Measurements from ENCODE around the gene MPC1.
"Not testable (repeated sequence)": the region's sequence is repeated elsewhere in the genome, so short reads cannot be mapped to it uniquely, and the experiment has no call there.

Gene MPC1

DNA sequence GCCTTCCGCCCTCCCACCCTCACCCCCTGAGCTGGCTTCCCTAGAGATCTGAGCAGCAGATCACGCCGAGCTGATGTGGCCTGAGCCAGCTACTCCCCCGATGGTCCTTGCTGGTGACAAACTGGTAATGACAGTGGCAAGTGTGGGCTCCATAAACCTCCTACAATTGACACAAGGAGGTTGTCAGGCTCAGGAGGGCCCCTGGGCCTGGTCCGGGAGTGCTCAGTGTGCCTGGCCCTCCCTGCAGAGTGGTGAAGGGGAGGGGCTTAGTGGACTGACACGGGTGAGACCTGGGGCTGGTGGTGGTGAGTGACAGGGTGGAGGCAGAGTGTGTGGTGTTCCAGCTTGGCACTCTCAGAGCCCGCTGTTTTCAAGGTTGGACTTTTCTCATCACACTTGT, 22.6 kb upstream of the MPC1 start:
- DNase-seq = no peak

DNA sequence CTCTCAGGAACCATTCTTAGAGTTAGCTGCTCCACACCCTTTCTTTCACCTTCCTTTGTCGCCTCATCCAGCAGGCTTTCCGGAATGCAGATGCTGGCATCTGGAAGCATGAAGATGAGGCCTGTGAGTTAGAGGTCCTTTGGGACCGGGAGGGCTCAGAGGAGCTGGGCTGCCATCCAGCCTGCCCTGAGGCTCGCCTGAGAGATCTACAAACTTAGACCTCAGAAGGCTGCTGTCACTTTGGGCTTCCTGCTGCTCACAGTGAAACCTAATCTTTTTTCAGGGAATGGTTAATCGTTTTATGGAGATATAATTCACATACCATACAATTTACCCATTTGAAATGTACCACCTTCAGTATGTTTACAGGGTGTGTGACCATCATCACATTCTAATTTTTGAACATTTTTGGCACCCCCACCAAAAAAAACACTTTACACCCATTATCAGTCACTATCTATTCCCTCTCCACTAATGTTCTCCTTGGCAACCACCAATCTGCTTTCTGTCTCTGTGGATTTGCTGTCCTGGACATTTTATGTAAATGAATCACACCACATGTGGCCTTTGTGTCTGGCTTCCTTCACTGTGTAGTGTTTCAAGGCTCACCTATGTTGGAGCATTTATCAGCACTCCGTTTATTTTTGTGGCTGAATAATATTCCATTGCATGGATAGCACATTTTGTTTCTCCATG, 20.0 kb upstream of the MPC1 start:
- DNase-seq = no peak

DNA sequence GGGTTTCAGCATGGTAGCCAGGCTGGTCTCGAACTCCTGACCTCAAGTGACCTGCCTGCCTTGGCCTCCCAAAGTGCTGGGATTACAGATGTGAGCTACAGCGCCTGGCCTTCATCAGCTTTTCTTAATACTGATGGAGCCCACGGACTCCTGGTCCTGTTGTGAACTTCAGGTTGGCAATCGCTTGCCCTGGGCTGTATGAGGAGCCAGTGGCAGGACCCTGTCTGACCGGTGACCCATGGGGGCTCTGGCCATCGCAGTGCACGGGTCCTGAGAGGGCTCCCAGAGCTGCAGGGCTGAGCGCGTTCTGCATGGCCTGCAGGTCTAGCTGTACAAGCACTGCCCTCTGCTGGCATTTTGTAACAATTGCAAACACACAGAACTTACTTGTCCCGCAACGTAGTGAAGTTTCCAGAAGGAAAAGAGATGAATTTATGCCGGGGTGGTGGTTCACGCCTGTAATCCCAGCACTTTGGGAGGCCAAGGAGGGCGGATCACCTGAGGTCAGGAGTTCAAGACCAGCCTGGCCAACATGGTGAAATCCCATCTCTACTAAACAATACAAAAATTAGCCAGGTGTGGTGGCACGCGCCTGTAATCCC, 18.0 kb upstream of the MPC1 start:
- DNase-seq = peak; percentile 30

DNA sequence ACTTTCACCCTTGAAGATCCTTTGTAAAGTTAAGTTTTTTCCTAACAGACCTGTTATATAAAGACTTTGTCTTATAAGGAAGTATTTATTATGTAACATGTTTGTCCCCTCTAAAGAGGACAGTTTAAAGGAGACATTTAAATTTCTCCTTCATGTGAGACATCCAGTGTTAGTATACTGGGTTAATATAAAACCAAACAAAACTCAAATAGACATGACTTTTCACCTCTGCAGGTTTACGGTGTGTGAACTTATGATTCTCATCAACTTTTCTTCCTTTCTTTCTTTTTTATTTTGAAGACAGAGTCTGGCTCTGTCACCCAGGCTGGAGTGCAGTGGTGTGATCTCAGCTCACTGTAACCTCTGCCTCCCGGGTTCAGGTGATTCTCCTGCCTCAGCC, 17.4 kb upstream of the MPC1 start:
- no peak for DNase-seq

DNA sequence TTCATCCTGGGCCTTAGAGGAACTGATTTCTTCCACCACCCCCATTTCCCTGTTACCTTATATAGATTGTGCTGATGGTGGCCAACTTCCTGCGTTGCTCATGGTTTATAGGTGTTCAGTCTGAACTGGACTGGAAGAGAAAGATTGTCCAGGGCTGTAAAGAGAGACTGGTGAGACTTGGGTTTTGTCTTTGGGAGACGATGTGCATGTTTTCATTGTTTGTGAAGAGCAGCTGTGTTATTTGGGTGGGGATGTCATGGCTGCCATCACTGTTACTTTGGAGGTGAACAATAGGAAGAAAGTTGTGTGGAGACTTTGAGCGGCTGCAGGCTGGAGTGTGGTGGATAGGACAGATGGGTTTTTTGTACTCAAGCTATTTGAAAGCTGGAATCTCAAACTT, 15.6 kb upstream of the MPC1 start:
- no peak for DNase-seq

DNA sequence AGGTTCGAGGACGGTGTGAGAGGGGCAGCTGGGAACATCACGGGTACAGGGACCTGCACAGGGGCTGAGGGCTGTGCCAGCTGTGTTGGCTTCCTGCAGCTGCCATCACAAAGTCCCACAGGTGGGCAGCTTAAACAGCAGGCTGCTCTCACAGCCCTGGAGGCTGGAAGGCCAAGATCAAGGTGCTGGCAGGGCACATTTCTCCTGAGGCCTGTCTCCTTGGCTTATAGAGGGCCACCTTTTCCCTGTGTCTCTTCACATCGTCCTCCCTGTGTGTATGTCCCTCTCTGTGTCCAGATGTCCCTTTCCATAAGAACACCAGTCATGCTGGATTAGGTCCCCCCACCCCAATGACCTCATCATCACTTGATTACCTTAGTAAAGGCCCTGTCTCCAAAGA, 15.1 kb upstream of the MPC1 start:
- no peak for DNase-seq

DNA sequence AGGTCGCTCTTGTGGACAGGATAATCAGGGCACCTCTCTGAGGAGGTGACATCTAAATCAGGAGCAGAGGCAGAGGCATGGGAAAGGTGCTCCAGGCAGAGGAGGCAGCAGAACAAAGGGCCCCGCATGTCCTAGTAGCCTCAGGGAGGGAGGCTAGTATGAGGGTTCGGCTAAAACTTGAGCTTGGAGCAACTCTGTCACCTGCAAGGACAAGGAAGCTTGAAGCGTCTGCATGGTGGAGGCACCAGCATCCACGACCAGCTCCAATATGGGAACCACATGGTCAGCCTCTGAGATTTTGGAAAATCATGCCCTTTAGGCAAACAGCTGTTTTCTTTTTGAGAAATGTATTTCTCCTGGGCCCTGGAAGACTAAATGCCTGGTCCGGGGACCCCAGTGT, 13.0 kb upstream of the MPC1 start:
- no peak for DNase-seq

DNA sequence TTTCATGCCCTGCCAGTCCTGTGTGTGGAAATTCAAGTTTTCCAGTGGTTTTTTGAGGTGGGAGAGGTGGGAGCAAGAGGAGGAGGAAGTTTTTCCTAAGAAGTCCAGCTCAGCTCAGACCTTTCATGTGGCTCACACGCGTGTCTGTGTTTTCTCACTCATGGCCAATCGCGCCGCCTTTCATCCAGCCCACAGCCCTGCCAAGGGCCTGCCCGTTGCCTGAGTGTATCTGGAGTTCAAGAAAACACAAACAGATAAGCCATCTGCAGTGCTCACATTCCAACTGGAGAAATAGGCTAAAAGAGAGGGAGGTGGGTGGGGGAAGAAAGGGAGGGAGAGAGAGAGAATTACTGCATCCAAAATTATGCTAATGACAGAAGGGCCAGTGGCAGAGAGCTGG, 12.6 kb upstream of the MPC1 start:
- DNase-seq = no peak

DNA sequence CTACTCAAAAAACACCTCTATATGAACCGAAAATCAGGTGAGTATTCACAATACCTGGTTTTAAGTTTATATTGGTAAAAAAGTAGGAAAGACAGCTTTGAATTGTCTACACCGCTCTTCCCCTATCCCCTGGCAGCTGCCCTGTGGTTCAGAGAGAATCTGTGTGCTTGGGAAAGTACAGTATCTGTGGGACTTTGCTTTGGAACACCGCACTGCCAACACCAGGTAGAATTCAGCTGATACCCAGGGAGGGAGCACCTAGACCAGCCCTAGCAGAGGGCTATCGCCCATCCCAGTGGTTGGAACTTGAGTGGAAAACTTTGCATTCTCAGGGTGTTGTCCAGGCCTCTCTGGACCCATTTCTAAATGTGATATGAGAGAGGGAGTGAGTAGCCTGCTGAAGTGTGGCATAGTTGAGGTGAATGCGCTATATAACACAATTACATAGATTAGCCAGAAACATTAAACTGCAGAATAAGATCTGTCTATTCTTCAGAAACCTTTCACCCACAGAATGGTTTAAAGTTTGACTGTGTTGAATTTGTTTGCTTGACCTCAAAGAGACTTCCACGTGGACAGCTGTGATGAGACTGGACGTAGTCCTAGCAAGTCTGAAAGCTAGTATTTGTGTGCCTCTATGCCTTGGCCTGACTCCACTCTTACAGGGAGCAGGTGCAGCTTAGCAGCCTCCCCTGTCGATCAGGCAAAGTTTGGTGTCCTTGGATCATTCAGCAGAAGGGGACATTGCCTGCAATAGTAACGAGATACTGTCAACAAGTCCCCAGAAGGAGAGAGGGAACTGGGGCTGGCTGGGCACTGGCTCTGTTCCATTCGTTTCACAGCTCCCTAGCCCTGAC, 11.5 kb upstream of the MPC1 start:
- no peak for DNase-seq

DNA sequence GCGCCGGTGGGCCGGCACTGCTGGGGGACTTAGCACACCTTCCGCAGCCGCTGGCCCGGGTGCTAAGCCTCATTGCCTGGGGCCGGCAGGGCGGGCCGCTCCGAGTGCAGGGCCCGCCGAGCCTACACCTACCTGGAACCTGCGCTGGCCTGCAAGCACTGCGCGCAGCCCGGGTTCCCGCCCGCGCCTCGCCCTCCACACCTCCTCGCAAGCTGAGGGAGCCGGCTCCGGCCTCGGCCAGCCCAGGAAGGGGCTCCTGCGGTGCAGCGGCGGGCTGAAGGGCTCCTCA, 10.7 kb upstream of the MPC1 start:
- DNase-seq = no peak

DNA sequence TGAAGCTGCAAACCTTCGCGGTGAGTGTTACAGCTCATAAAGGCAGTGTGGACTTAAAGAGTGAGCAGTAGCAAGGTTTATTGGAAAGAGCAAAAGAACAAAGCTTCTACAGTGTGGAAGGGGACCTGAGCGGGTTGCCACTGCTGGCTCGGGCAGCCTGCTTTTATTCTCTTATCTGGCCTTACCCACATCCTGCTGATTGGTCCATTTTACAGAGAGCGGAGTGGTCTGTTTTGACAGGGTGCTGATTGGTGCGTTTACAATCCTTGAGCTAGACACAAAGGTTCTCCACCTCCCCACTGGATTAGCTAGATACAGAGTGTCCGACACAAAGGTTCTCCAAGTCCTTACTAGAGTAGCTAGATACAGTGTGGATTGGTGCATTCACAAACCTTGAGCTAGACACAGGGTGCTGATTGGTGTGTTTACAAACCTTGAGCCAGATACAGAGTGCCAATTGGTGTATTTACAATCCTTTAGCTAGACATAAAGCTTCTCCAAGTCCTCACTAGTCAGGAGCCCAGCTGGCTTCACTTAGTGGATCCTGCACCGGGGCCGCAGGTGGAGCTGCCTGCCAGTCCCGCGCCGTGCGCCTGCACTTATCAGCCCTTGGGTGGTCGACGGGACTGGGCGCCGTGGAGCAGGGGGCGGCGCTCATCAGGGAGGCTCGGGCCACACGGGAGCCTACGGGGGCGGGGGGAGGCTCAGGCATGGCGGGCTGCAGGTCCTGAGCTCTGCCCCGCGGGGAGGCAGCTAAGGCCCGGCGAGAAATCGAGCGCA, 10.2 kb upstream of the MPC1 start:
- DNase-seq = not testable (repeated sequence)

DNA sequence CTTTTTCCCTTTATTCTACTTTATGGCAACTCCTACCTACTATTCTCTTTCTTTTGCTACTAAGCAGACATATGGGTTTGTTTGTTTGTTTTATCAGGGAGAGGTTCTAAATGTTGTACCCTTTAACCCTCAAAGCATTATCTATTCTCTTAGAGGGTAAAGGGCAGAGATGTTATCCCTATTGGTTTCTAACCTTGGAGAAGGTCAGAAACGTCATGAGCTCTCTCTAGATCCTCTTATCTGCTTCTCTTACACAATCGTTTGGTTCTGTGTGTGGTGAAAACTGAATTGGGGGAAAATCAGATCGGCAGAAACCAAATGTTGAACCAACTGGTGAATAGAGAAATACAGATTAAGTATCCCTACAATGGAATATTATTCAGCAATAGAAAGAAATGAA, 6.4 kb upstream of the MPC1 start:
- no peak for DNase-seq

DNA sequence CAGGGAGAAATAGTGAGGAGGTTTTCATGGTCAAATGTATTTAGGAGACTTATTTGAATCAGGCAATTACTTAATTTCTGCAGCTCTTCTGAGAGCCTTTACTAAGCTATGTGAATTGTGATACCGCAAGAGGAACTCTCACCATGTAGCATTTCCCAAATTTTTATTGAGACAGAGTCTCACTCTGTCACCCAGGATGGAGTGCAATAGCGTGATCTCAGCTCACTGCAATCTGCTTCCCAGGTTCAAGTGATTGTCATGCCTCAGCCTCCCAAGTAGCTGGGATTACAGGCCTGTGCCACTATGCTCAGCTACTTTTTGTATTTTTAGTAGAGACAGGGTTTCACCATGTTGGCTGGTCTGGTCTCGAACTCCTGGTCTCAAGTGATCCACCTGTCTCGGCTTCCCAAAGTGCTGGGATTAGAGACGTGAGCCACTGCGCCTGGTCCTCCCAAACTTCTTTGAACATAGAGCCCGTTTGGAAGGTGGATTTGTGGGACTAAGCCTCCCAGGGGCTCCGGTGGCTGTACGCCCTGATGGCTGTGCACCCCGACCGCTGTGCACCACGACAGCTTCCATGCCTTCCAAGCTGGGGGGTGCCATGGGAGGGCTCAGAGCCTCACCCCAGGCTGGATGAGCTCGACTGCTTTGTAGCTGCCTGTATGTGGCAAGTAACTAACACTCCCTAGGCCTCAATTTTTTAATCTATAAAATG, 5.7 kb upstream of the MPC1 start:
- DNase-seq = no peak

DNA sequence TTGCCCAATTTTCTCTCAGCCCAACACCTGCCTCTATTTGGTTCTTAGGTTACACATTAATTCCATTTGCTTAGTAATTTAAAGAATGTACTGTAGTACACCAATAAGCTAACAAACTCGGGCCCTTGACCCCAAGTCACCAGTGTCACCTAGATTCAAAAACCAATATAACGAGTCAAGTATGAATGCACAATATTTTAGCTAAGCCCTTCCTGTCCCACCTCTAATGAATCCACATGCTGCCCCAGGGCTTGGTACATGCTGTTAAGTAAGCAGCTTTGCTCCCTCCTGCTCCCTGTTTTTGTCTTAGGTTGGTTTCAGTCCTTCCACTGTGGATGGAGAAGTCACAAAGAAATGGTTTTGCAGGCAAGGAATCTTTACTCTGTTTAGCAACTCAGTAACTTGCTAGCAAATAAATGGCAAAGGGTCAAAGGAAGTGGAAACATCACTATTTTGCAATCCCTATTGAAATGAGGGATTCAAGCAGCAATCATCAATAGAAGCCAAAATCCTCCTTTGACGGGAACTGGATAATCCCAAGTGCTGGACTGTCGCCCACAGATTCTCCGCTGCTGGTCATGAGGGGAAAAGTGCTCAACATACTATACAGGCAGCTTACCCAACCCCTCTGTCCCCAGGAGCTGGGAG, 5.0 kb upstream of the MPC1 start:
- no peak for DNase-seq

DNA sequence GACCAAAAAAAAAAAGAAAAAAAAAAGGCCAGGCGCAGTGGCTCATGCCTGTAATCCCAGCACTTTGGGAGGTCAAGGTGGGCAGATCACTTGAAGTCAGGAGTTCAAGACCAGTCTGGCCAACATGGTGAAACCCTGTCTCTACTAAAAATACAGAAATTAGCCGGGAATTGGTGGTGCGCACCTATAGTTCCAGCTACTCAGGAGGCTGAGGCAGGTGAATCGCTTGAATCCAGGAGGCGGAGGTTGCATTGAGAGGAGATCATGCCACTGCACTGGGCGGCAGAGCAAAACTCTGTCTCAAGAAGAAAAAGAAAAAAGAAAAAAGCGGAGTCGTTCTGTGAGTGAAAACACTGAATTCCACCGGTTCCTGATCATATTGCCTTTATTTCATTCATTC, 4.4 kb upstream of the MPC1 start:
- DNase-seq = not testable (repeated sequence)

DNA sequence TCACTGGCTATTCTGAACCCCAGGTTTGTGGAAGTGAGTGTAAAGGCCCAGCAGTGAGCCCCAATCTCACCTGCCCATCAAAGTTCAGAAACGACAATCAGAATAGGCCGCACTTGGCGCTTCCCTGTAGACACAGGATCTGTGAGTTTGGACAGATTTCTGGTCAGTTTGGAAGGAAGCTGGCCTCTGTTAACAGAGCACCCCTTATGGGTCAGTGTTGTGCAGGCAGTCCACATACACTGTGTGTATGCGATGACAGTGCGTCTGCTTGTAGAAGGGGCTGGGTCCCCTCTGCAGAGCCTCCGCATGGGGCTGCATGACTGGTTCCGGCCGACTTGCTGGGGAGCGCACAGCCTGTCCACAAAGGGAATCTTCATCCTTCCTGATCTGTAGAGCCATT, 3.4 kb upstream of the MPC1 start:
- no peak for DNase-seq

DNA sequence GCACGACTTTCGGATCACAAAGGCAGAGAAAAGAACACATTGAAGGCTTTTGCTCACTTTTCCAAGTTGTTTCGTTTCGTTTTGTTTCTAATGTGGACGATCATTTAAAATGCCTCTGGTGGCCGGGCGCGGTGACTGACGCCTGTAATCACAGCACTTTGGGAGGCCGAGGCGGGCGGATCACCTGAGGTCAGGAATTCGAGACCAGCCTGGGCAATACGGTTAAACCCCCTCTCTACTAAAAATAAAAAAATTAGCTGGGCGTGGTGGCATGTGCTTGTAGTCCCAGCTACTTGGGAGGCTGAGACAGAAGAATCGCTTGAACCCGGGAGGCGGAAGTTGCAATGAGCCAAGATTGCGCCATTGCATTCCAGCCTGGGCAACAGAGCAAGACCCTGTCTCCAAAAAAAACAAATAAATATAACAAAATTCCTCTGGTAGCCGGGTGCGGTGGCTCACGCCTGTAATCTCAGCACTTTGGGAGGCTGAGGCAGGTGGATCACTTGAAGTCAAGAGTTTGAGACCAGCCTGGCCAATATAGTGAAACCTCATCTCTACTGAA, 1.1 kb upstream of the MPC1 start:
- peak; percentile 14 for DNase-seq

DNA sequence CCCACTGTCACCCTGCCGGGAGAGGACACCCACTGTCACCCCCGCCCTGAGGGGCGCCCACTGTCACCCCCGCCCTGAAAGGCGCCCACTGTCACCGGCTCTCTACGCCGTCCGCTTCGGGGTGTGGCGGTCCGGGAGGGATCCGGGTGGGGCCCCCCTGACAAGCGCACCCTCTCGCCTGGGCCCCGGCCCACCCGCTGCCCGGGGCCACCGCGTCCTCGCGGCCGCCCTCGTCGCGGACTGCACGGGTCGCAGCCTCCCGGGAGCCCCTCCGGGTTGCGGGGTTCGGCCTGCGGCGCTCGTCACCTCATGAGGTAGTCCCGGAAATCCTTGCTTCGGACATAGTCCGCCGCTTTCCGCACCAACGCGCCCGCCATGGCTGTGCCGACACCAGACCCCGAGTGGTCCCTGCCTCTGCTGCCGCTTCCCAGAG, 224 bp downstream of the MPC1 start:
- peak; percentile 3 for DNase-seq

DNA sequence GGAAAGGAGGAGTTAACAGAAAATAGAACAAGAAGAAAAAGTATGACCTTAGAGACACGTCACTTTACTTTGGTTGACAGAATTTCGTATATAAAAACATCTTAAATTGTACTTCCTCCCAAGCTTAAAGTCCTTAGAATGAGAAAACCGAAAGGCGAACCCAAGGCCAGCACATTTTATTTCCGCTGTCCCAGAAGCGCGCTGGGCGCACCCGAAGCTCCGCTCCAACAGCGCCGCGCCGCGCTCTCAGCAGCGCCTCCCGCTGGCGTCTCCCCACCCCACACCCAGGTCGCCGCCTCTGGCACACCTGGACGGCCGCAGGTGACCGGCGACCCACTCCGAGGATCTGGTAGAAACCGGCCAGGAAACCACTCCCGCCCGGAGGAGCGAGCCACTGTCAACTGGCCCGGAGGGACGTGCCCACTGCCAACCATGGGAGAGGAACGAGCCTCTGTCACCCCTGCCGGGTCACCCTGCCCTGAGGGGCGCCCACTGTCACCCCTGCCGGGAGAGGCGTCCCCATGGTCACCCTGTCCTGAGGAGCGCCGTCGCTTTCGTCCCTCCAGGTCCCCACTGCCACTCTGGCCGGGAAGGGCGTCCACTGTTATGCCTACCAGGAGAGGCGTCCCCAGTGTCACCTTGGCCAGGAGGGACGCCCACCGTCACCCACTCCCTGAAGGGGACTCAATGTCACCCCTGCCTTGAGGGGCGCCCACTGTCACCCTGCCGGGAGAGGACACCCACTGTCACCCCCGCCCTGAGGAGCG, 824 bp downstream of the MPC1 start:
- peak; percentile 48 for DNase-seq

DNA sequence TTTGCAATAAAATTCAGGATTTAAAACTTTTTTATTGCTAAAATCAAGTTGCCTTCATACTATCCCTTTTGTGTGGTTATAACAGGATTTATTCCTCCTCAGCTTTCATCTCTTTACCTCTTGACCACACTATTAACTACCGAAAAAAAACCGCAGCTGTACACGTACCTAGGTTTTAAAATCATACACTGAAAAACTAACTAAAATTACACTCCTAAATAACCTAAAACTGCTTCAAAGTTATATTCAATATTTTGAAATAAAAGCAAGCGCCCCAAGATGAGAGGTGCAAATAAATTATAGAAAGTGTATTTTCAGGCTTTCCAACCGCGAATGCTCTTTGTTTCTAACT, 1.4 kb downstream of the MPC1 start:
- DNase-seq = no peak

DNA sequence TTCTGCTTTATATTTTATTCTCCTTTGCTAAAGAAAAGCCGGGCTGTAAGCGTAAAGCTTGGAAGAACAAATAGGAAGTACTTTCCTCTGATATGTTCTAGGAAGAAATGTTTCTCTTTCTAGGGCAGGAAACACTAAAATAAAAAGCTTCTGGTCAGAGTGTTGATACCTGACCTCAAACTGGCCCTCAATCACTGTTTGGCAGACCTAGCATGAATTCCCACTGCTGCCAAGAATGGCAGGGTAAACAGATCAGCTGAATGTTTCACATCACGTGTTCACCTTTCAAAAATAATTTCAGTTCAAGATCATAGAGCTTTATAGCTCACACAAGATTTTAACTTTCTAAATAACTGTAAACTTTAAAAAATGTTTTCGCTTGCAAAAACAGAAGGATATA, 2.9 kb downstream of the MPC1 start:
- no peak for DNase-seq

Data from activated T-cell treated with anti-CD3 and anti-CD28 coated beads for 4 hours (primary cell).